RCC 7860 (cell line): ENCODE measurements around the gene C5orf46.
A peak's percentile ranks its signal among the peaks of the same experiment; 100 is the strongest.

Experiments
- DNase-seq: peaks from one replicate; pipeline ENCODE4 v3.0.0-alpha.2; 2015; ENCODE audit warnings: low spot score
- FAIRE-seq: peaks from 2 replicates; lab custom pipeline; 2012; peaks lifted over from hg19 to GRCh38; lab: Jason Lieb, UNC

C5orf46 gene

GRCh38 chr5:147859962-147860640 is 46.2 kb downstream of the C5orf46 start:
- FAIRE-seq (no peak), DNase-seq (no peak)

- DNase-seq (no peak), FAIRE-seq (no peak)
Observed at GRCh38 chr5:147858565-147858964, 47.8 kb downstream of the C5orf46 start.

- peak; percentile 16 for DNase-seq
- peak; percentile 58 for FAIRE-seq
Observed at GRCh38 chr5:147857302-147858129, 48.8 kb downstream of the C5orf46 start.

GRCh38 chr5:147856801-147857200 is 49.5 kb downstream of the C5orf46 start:
- FAIRE-seq: no peak
- DNase-seq: no peak

- DNase-seq: no peak
- no peak for FAIRE-seq
Observed at GRCh38 chr5:147855774-147856069, 50.6 kb downstream of the C5orf46 start.

- no peak for FAIRE-seq
- DNase-seq: no peak
Observed at GRCh38 chr5:147854894-147855773, 51.2 kb downstream of the C5orf46 start.

GRCh38 chr5:147854331-147854730 is 52.0 kb downstream of the C5orf46 start:
- no peak for FAIRE-seq
- DNase-seq: no peak

GRCh38 chr5:147853372-147853987 is 52.9 kb downstream of the C5orf46 start:
- DNase-seq (no peak), FAIRE-seq (no peak)

GRCh38 chr5:147852365-147852764 is 54.0 kb downstream of the C5orf46 start:
- DNase-seq (no peak), FAIRE-seq (no peak)

GRCh38 chr5:147851578-147851977 is 54.8 kb downstream of the C5orf46 start:
- DNase-seq (no peak), FAIRE-seq (no peak)

- DNase-seq: no peak
Observed at GRCh38 chr5:147849226-147849625, 57.1 kb downstream of the C5orf46 start.

GRCh38 chr5:147845618-147846017 is 60.7 kb downstream of the C5orf46 start:
- no peak for FAIRE-seq

More at GRCh38 chr5:147849226-147849625, 57.1 kb downstream of the C5orf46 start:
- FAIRE-seq: no peak

GRCh38 chr5:147844846-147845245 is 61.5 kb downstream of the C5orf46 start:
- DNase-seq (no peak), FAIRE-seq (no peak)

More at GRCh38 chr5:147845618-147846017, 60.7 kb downstream of the C5orf46 start:
- no peak for DNase-seq

GRCh38 chr5:147842869-147843268 is 63.5 kb downstream of the C5orf46 start:
- no peak for FAIRE-seq
- DNase-seq: no peak
